Chondrocyte (in vitro differentiated cells): ENCODE results near the gene SLC5A2. TPM values are rescaled to one million over a fixed set of nuclear protein-coding genes. Genes with fewer than 3 reads are reported as not detected.

Source experiments
- DNase-seq: peaks from one replicate; pipeline ENCODE4 v3.0.0; 2021; ENCODE audit warnings: mixed read lengths, low spot score
- H3K27ac Mint-ChIP-seq: one replicate; pipeline ENCODE4 v1.8.0; 2021; ENCODE audit warnings: mild to moderate bottlenecking, moderate library complexity, mixed read lengths; ENCODE audit not compliant: unreplicated experiment
- H3K27me3 Mint-ChIP-seq: 2 replicates; pipeline ENCODE4 v1.8.0; 2021; ENCODE audit warnings: low read depth, mixed read lengths
- H3K36me3 Mint-ChIP-seq: 2 replicates; pipeline ENCODE4 v1.8.0; 2021; ENCODE audit warnings: low read depth, mixed read lengths
- H3K4me1 Mint-ChIP-seq: 2 replicates; pipeline ENCODE4 v1.8.0; 2021; ENCODE audit warnings: low read depth, mild to moderate bottlenecking, mixed read lengths
- H3K4me3 Mint-ChIP-seq: one replicate; pipeline ENCODE4 v1.8.0; 2021; ENCODE audit warnings: mild to moderate bottlenecking, moderate library complexity, mixed read lengths; ENCODE audit not compliant: unreplicated experiment
- H3K9me3 Mint-ChIP-seq: 2 replicates; pipeline ENCODE4 v1.8.0; 2021; ENCODE audit warnings: low read depth, mixed read lengths
- CTCF ChIP-seq: fragments of 200-600 bp; sonication (generic); IDR thresholded peaks from 2 replicates; pipeline ENCODE4 v1.5.0; 2021; ENCODE audit warnings: antibody characterized with exemption, mild to moderate bottlenecking, moderate library complexity
- total RNA-seq: library from RNA; stranded (reverse); gene quantifications from 3 replicates; pipeline ENCODE4 v1.2.1, GENCODE V29; 2021

Gene SLC5A2
- total RNA-seq, 1 donor from 2014 or later, result not detected

GRCh38 chr16:31471875-31472708, 10.8 kb upstream of the SLC5A2 start, which contains the start of gene TGFB1I1:
TGFB1I1 (plus strand) TSS chr16:31472152; CDS start chr16:31472189, 37 bp downstream.
- peak within 1 kb of the TSS; percentile 89 for H3K4me3 Mint-ChIP-seq
- peak within 1 kb of the TSS; percentile 94 for H3K27ac Mint-ChIP-seq
- no peak for DNase-seq
- H3K9me3 Mint-ChIP-seq, result no peaks in the 10 kb centered on the region
- peaks cover 52% of the 10 kb centered on the region for H3K4me1 Mint-ChIP-seq
- no peaks in the 10 kb centered on the region for H3K27me3 Mint-ChIP-seq
- TF ChIP-seq CTCF, result no peak
- H3K36me3 Mint-ChIP-seq, result peaks cover 27% of the 10 kb centered on the region

GRCh38 chr16:31472709-31473203, 10.2 kb upstream of the SLC5A2 start:
- H3K27me3 Mint-ChIP-seq, result no peaks in the 10 kb centered on the region
- H3K27ac Mint-ChIP-seq, result peak overlapping the region; percentile 94
- H3K36me3 Mint-ChIP-seq, result peaks cover 30% of the 10 kb centered on the region
- peak overlapping the region; percentile 89 for H3K4me3 Mint-ChIP-seq
- no peaks in the 10 kb centered on the region for H3K9me3 Mint-ChIP-seq
- TF ChIP-seq CTCF, result peak; percentile 85
- DNase-seq, result peak; percentile 96
- H3K4me1 Mint-ChIP-seq, result peaks cover 50% of the 10 kb centered on the region

GRCh38 chr16:31473264-31473984, 9.5 kb upstream of the SLC5A2 start:
- TF ChIP-seq CTCF, result no peak
- Mint-ChIP-seq H3K36me3 (peaks cover 35% of the 10 kb centered on the region), H3K9me3 (no peaks in the 10 kb centered on the region), H3K4me1 (peaks cover 55% of the 10 kb centered on the region), H3K27ac (peak overlapping the region; percentile 57), H3K27me3 (no peaks in the 10 kb centered on the region), H3K4me3 (peak overlapping the region; percentile 89)
- DNase-seq, result peak; percentile 86

- no peak for TF ChIP-seq CTCF
- H3K4me1 Mint-ChIP-seq, result peaks cover 55% of the 10 kb centered on the region
- DNase-seq, result no peak
- H3K36me3 Mint-ChIP-seq, result peaks cover 38% of the 10 kb centered on the region
- no peaks in the 10 kb centered on the region for H3K9me3 Mint-ChIP-seq
- H3K27ac Mint-ChIP-seq, result no peak overlapping the region
- peak overlapping the region; percentile 35 for H3K4me3 Mint-ChIP-seq
- no peaks in the 10 kb centered on the region for H3K27me3 Mint-ChIP-seq
Observed at GRCh38 chr16:31474173-31474714, 8.7 kb upstream of the SLC5A2 start.
